ENCODE results near the gene SMCO1.

DNA sequence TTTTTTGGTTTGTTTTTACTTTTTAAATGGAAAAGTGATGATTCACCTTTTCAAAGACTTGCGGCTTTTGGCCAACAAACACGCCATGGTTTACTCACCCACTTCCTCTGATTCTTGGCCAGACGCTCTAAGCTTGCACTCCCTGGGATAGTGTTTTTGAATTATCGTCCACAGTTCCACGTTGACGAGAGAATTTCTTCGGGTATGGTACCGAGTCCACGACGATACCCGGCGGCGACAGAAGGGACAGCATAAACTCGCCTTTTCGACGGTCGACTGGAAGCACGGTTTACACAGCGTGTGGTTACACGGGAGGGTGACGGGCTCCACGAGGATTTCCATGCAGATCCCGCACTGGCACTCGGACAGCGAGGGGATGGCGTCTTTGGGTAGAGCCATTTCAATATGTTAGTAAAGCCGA, 12.4 kb downstream of the SMCO1 start:
- TF ChIP-seq EZH2phosphoT487 (IDR thresholded peaks at IDR 0.05; ENCODE audit: unreplicated experiment), result no peak
- TF ChIP-seq, protein P1, sequence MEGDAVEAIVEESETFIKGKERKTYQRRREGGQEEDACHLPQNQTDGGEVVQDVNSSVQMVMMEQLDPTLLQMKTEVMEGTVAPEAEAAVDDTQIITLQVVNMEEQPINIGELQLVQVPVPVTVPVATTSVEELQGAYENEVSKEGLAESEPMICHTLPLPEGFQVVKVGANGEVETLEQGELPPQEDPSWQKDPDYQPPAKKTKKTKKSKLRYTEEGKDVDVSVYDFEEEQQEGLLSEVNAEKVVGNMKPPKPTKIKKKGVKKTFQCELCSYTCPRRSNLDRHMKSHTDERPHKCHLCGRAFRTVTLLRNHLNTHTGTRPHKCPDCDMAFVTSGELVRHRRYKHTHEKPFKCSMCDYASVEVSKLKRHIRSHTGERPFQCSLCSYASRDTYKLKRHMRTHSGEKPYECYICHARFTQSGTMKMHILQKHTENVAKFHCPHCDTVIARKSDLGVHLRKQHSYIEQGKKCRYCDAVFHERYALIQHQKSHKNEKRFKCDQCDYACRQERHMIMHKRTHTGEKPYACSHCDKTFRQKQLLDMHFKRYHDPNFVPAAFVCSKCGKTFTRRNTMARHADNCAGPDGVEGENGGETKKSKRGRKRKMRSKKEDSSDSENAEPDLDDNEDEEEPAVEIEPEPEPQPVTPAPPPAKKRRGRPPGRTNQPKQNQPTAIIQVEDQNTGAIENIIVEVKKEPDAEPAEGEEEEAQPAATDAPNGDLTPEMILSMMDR (conservative IDR thresholded peaks at IDR 0.05; ENCODE audit: low read depth in 2 of 2), result no peak
- TF ChIP-seq EZH2 (IDR thresholded peaks at IDR 0.05; ENCODE audit: low read depth, unreplicated experiment), result no peak
- no peak for TF ChIP-seq CREB1 (CRISPR knock-in tag; IDR thresholded peaks at IDR 0.05; ENCODE audit: low read depth)
- TF ChIP-seq POLR2AphosphoS5 (IDR thresholded peaks at IDR 0.05; ENCODE audit: low read depth), result no peak
- TF ChIP-seq STAT1 (IDR thresholded peaks at IDR 0.05; ENCODE audit: unreplicated experiment), result no peak

Measured in GM23338 (cell line).